ENCODE data around the gene ZNF467.
A peak's percentile ranks its signal among the peaks of the same experiment; 100 is the strongest.

The ZNF467 gene

GRCh38 chr7:149727899-149728476, 45.4 kb downstream of the ZNF467 start:
- no peak for DNase-seq (ENCODE audit: low spot score)

- DNase-seq (ENCODE audit: low spot score), result no peak
Observed at GRCh38 chr7:149727053-149727898, 46.1 kb downstream of the ZNF467 start.

GRCh38 chr7:149725916-149726315, 47.5 kb downstream of the ZNF467 start:
- no peak for DNase-seq (ENCODE audit: low spot score)

GRCh38 chr7:149725426-149725821, 48.0 kb downstream of the ZNF467 start:
- DNase-seq (ENCODE audit: low spot score), result no peak

- DNase-seq (ENCODE audit: low spot score), result no peak
Observed at GRCh38 chr7:149724661-149725425, 48.5 kb downstream of the ZNF467 start.

- DNase-seq (ENCODE audit: low spot score), result no peak
Observed at GRCh38 chr7:149723795-149724495, 49.4 kb downstream of the ZNF467 start.

GRCh38 chr7:149723082-149723767, 50.2 kb downstream of the ZNF467 start:
- no peak for DNase-seq (ENCODE audit: low spot score)

GRCh38 chr7:149722356-149722957, 50.9 kb downstream of the ZNF467 start:
- peak; percentile 49 for DNase-seq (ENCODE audit: low spot score)

GRCh38 chr7:149721084-149721601, 52.2 kb downstream of the ZNF467 start:
- no peak for DNase-seq (ENCODE audit: low spot score)

GRCh38 chr7:149720372-149721083, 52.9 kb downstream of the ZNF467 start:
- DNase-seq (ENCODE audit: low spot score), result peak; percentile 63

- peak; percentile 52 for DNase-seq (ENCODE audit: low spot score)
Observed at GRCh38 chr7:149719912-149720335, 53.5 kb downstream of the ZNF467 start.

GRCh38 chr7:149719050-149719899, 54.1 kb downstream of the ZNF467 start:
- no peak for DNase-seq (ENCODE audit: low spot score)

GRCh38 chr7:149718730-149719049, 54.7 kb downstream of the ZNF467 start:
- no peak for DNase-seq (ENCODE audit: low spot score)

GRCh38 chr7:149717481-149717880, 55.9 kb downstream of the ZNF467 start:
- no peak for DNase-seq (ENCODE audit: low spot score)

GRCh38 chr7:149716932-149717307, 56.5 kb downstream of the ZNF467 start:
- DNase-seq (ENCODE audit: low spot score), result no peak

GRCh38 chr7:149716007-149716931, 57.1 kb downstream of the ZNF467 start:
- DNase-seq (ENCODE audit: low spot score), result no peak

GRCh38 chr7:149715476-149715875, 57.9 kb downstream of the ZNF467 start:
- no peak for DNase-seq (ENCODE audit: low spot score)

- DNase-seq (ENCODE audit: low spot score), result no peak
Observed at GRCh38 chr7:149714910-149715471, 58.4 kb downstream of the ZNF467 start.

Measured in left forelimb (tissue), 1 donor.